ENCODE data around the gene ADAMTS16. TPM values are rescaled to one million over a fixed set of nuclear protein-coding genes. Genes with fewer than 3 reads are reported as not detected.

ADAMTS16 gene
- total and polyA plus RNA-seq, 2 experiments from 2014 or later, result 2.8 to 15.4 TPM

GRCh38 chr5:5188376-5189050, 48.4 kb downstream of the ADAMTS16 start:
- H3K4me1 ChIP-seq (ENCODE audit: insufficient read depth), result peaks cover 9% of the 10 kb centered on the region
- Mint-ChIP-seq H3K4me3 (no peak overlapping the region), H3K4me1 (peaks cover 37% of the 10 kb centered on the region), H3K36me3 (ENCODE audit: low read depth) (peaks cover 31% of the 10 kb centered on the region), H3K27me3 (ENCODE audit: insufficient read depth, low read depth, poor library complexity) (peaks cover 11% of the 10 kb centered on the region), H3K27ac (no peak overlapping the region), H3K9me3 (no peaks in the 10 kb centered on the region; the same call in 2 of the 3 replicates)
- peaks cover 9% of the 10 kb centered on the region for H3F3A ChIP-seq (replicated peaks; ENCODE audit: low read depth)
- 0 out of 2 replicates have a peak, but pooled peaks cover 9% of the 10 kb centered on the region for H3K79me2 ChIP-seq (replicated peaks; ENCODE audit: insufficient read depth)
- no peak overlapping the region for H3K4me2 ChIP-seq
- H3K9me2 ChIP-seq (ENCODE audit: insufficient read depth), result 0 out of 2 replicates have a peak, but pooled peaks cover 9% of the 10 kb centered on the region
- H3K27ac ChIP-seq (ENCODE audit: low read depth), result no peak overlapping the region
- H2AFZ ChIP-seq, result no peak overlapping the region
- no peaks in the 10 kb centered on the region for H3K27me3 ChIP-seq (ENCODE audit: insufficient read depth)
- no peak for DNase-seq (ENCODE audit: low spot score)
- ATAC-seq, result no peak
- no peaks in the 10 kb centered on the region for H4K20me1 ChIP-seq (replicated peaks; ENCODE audit: insufficient read depth)
- no peak for TF ChIP-seq JUNB (IDR thresholded peaks at IDR 0.05; ENCODE audit: unreplicated experiment)
- TF ChIP-seq ZNF114 (CRISPR knock-in tag; IDR thresholded peaks at IDR 0.05), result no peak
- TF ChIP-seq EZH2 (IDR thresholded peaks at IDR 0.05; ENCODE audit: low read depth, unreplicated experiment), result no peak
- no peak for TF ChIP-seq NANOG (IDR thresholded peaks at IDR 0.05; ENCODE audit: borderline replicate concordance)
- TF ChIP-seq EZH2phosphoT487 (IDR thresholded peaks at IDR 0.05; ENCODE audit: unreplicated experiment), result no peak
- no peak for TF ChIP-seq STAT1 (IDR thresholded peaks at IDR 0.05; ENCODE audit: unreplicated experiment)
- no peak for TF ChIP-seq CREB1 (CRISPR knock-in tag; IDR thresholded peaks at IDR 0.05; ENCODE audit: low read depth)
- TF ChIP-seq ZNF462 (CRISPR knock-in tag; IDR thresholded peaks at IDR 0.05), result no peak
- no peak for TF ChIP-seq POLR2AphosphoS5 (IDR thresholded peaks at IDR 0.05; ENCODE audit: low read depth)
- TF ChIP-seq ETS1 (IDR thresholded peaks at IDR 0.05), result no peak
- no peak for TF ChIP-seq ZNF331 (CRISPR knock-in tag; IDR thresholded peaks at IDR 0.05; ENCODE audit: low read depth)
- TF ChIP-seq CTCF (conservative IDR thresholded peaks at IDR 0.05; ENCODE audit: low read depth in 2 of 2), result no peak
- TF ChIP-seq REST (IDR thresholded peaks at IDR 0.05; ENCODE audit: unreplicated experiment), result no peak
- no peaks in the 10 kb centered on the region for H3K36me3 ChIP-seq (ENCODE audit: insufficient read depth)
- H3K4me3 ChIP-seq, result no peak overlapping the region
